ENCODE measurements around the gene GRM7.

GRCh38 chr3:7766530-7766929 lies 905.6 kb downstream of the GRM7 start:
- TF ChIP-seq CTCF (IDR thresholded peaks at IDR 0.05), result no peak
- TF ChIP-seq POLR2A (IDR thresholded peaks at IDR 0.05), result no peak
